PC-9 (cell line): ENCODE measurements around the gene AADACL4. TPM values are rescaled to one million over a fixed set of nuclear protein-coding genes. Genes with fewer than 3 reads are reported as not detected.

ENCODE experiments used
- BruUV-seq: library from RNA; stranded (reverse); fragments of 400-500 nt; replicated peaks from 2 replicates; lab custom pipeline; 2021; lab: Mats Ljungman, UMichigan
- CTCF ChIA-PET: fragments of 300-600 bp; sonication (Branson Sonifier 250); formaldehyde crosslinking; loops from one replicate; lab custom pipeline; 2022; ENCODE audit warnings: antibody characterized with exemption; lab: Charles Lee
- POLR2A ChIA-PET: fragments of 300-600 bp; sonication (Branson Sonifier 250); formaldehyde crosslinking; loops from one replicate; lab custom pipeline; 2022; ENCODE audit warnings: antibody characterized with exemption; ENCODE audit not compliant: unreplicated experiment; lab: Charles Lee
- DNase-seq, 2 experiments: peaks; one replicate each; pipeline versions ENCODE4 v3.0.0 to v3.0.0-alpha.2; 2015 to 2022; ENCODE audit warnings: mixed read lengths in 1 of 2
- H2AFZ ChIP-seq: fragments of 200-600 bp; sonication (generic); 2 replicates; pipeline ENCODE4 v1.8.1; 2017; ENCODE audit warnings: antibody characterized with exemption
- H3F3A ChIP-seq: fragments of 200-600 bp; sonication (generic); 2 replicates; pipeline ENCODE4 v1.8.1; 2017; ENCODE audit warnings: antibody characterized with exemption, mild to moderate bottlenecking, low read depth; ENCODE audit not compliant: insufficient read depth
- H3K27ac ChIP-seq: fragments of 200-600 bp; sonication (generic); 2 replicates; pipeline ENCODE4 v1.6.1; 2016; ENCODE audit warnings: mixed run types
- H3K27me3 ChIP-seq: fragments of 200-600 bp; sonication (generic); 2 replicates; pipeline ENCODE4 v1.6.1; 2016; ENCODE audit warnings: low read depth, mixed run types; ENCODE audit not compliant: insufficient read depth
- H3K36me3 ChIP-seq: fragments of 200-600 bp; sonication (generic); 2 replicates; pipeline ENCODE4 v1.6.1; 2016; ENCODE audit warnings: low read depth, mixed run types
- H3K4me1 ChIP-seq: fragments of 200-600 bp; sonication (generic); replicated peaks from 2 replicates; pipeline ENCODE4 v1.6.1; 2016; ENCODE audit warnings: mixed run types; ENCODE audit not compliant: insufficient read depth
- H3K4me2 ChIP-seq: fragments of 200-600 bp; sonication (generic); 2 replicates; pipeline ENCODE4 v1.6.1; 2017; ENCODE audit warnings: mixed run types
- H3K4me3 ChIP-seq: fragments of 200-600 bp; sonication (generic); 2 replicates; pipeline ENCODE4 v1.6.1; 2016; ENCODE audit warnings: mixed run types
- H3K79me2 ChIP-seq: fragments of 200-600 bp; sonication (generic); 2 replicates; pipeline ENCODE4 v1.6.1; 2017; ENCODE audit warnings: low read depth, mixed run types
- H3K9me2 ChIP-seq: fragments of 200-600 bp; sonication (generic); 2 replicates; pipeline ENCODE4 v1.8.1; 2017; ENCODE audit warnings: mild to moderate bottlenecking; ENCODE audit not compliant: insufficient read depth
- H3K9me3 ChIP-seq: fragments of 200-600 bp; sonication (generic); 2 replicates; pipeline ENCODE4 v1.8.1; 2016; ENCODE audit warnings: low read depth; ENCODE audit not compliant: insufficient read depth
- H4K20me1 ChIP-seq: fragments of 200-600 bp; sonication (generic); 2 replicates; pipeline ENCODE4 v1.8.1; 2017; ENCODE audit not compliant: insufficient read depth
- CTCF ChIP-seq: fragments of 200-600 bp; sonication (generic); conservative IDR thresholded peaks from 2 replicates; pipeline ENCODE4 v1.6.1; 2017; ENCODE audit warnings: mixed run types, antibody characterized with exemption, mild to moderate bottlenecking, moderate library complexity
- EZH2 ChIP-seq: fragments of 200-600 bp; sonication (generic); IDR thresholded peaks from 2 replicates; pipeline ENCODE4 v1.8.0; 2017; ENCODE audit warnings: antibody characterized with exemption, low read depth
- intact Hi-C: fragments of 100-400 bp; cut with micrococcal nuclease; formaldehyde crosslinking; loops from one replicate; pipeline ENCODE4 v1.10.0; 2022; ENCODE audit not compliant: unreplicated experiment
- total RNA-seq: library from RNA; stranded (reverse); gene quantifications from 2 replicates; pipeline ENCODE4 v1.2.3, GENCODE V29; 2021

AADACL4 gene
- total RNA-seq, 1 experiment from 2014 or later, result not detected

- Histone ChIP-seq H3K4me1 (peaks cover 83% of the 10 kb centered on the region), H3K79me2 (peaks cover 82% of the 10 kb centered on the region), H3K36me3 (peaks cover 23% of the 10 kb centered on the region), H2AFZ (no peak overlapping the region), H3K9me3 (no peaks in the 10 kb centered on the region), H3K27me3 (no peaks in the 10 kb centered on the region), H3K27ac (peak overlapping the region; percentile 100), H3K4me3 (no peak overlapping the region), H3K9me2 (no peaks in the 10 kb centered on the region), H3K4me2 (no peak overlapping the region), H4K20me1 (no peaks in the 10 kb centered on the region), H3F3A (peaks cover 63% of the 10 kb centered on the region)
- POLR2A ChIA-PET, result interaction anchor here (0.6 kb wide), 1 partner anchor 11 kb away, joined by 3 read pairs; no protein-coding TSS in a partner anchor
- CTCF ChIA-PET, result interaction anchor here (1.0 kb wide), 1 partner anchor 18 kb away, joined by 3 read pairs; the partner anchor contains the start of gene DHRS3
- intact Hi-C loops, result no loop called here
- TF ChIP-seq EZH2, result no peak
- TF ChIP-seq CTCF, result no peak
- BruUV-seq, result no TSS peak
- DNase-seq, result no peak
Observed at GRCh38 chr1:12600335-12600734, 43.5 kb upstream of the AADACL4 start.

GRCh38 chr1:12600880-12601633, 42.8 kb upstream of the AADACL4 start:
- POLR2A ChIA-PET, result interaction anchor here (0.6 kb wide), 1 partner anchor 14 kb away, joined by 5 read pairs; no protein-coding TSS in a partner anchor

More at GRCh38 chr1:12600880-12601633, 42.8 kb upstream of the AADACL4 start:
- CTCF ChIA-PET, result interaction anchor here (1.0 kb wide), 1 partner anchor 18 kb away, joined by 3 read pairs; the partner anchor contains the start of gene DHRS3
- H3K79me2 ChIP-seq, result peaks cover 87% of the 10 kb centered on the region
- H3F3A ChIP-seq, result peaks cover 69% of the 10 kb centered on the region
- no peak for TF ChIP-seq EZH2
- 0 out of 2 replicates have a peak, but pooled peaks have one; percentile 32 for TF ChIP-seq CTCF
- no peaks in the 10 kb centered on the region for H3K9me3 ChIP-seq
- peak overlapping the region; percentile 32 for H3K27ac ChIP-seq
- H3K36me3 ChIP-seq, result peaks cover 23% of the 10 kb centered on the region
- H2AFZ ChIP-seq, result no peak overlapping the region
- H3K9me2 ChIP-seq, result no peaks in the 10 kb centered on the region
- no peak for DNase-seq
- H3K4me1 ChIP-seq, result peaks cover 85% of the 10 kb centered on the region
- H4K20me1 ChIP-seq, result no peaks in the 10 kb centered on the region
- BruUV-seq, result no TSS peak
- no peak overlapping the region for H3K4me3 ChIP-seq
- no peaks in the 10 kb centered on the region for H3K27me3 ChIP-seq
- no peak overlapping the region for H3K4me2 ChIP-seq
- intact Hi-C loops, result no loop called here
